ENCODE measurements around the gene LYRM1. TPM values are rescaled to one million over a fixed set of nuclear protein-coding genes. Genes with fewer than 3 reads are reported as not detected.
A peak's percentile ranks its signal among the peaks of the same experiment; 100 is the strongest.

LYRM1 gene
- polyA plus RNA-seq, 1 experiment = 19.3 TPM

DNA sequence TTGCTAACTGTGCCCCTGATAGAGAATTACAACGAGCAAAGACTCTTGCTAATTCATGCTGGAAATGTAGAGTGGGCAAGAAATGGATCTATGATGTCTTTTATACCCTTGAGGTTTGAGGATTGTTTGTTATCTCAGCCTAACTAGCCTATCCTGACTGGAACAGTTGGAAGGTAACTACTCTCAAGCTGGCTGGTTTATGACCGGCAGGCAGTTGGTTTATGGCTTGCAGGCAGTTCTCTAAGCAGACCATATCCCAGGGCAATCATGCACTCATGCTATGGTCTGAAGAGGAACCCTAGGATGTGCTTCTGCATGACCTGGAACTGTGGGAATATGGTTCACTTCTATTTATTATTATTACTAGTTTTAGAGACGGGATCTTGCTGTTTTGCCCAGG is 49.1 kb downstream of the LYRM1 start:
- ChIA-PET POLR2A (no interaction called here), CTCF (interaction anchor here (1.2 kb wide), 1 partner anchor 99 kb away, joined by 3 read pairs; no protein-coding TSS in a partner anchor)
- Histone ChIP-seq H3K4me3 (ENCODE audit: low read depth, low read length) (no peak overlapping the region), H3K27me3 (ENCODE audit: control insufficient read depth, insufficient read depth, low read length) (peaks cover 1% of the 10 kb centered on the region; the same call in 1 of the 2 replicates), H3K36me3 (ENCODE audit: control insufficient read depth, insufficient read depth, low read length) (no peaks in the 10 kb centered on the region)
- DNase-seq (ENCODE audit: low read depth) = no peak
- TF ChIP-seq, protein P1, sequence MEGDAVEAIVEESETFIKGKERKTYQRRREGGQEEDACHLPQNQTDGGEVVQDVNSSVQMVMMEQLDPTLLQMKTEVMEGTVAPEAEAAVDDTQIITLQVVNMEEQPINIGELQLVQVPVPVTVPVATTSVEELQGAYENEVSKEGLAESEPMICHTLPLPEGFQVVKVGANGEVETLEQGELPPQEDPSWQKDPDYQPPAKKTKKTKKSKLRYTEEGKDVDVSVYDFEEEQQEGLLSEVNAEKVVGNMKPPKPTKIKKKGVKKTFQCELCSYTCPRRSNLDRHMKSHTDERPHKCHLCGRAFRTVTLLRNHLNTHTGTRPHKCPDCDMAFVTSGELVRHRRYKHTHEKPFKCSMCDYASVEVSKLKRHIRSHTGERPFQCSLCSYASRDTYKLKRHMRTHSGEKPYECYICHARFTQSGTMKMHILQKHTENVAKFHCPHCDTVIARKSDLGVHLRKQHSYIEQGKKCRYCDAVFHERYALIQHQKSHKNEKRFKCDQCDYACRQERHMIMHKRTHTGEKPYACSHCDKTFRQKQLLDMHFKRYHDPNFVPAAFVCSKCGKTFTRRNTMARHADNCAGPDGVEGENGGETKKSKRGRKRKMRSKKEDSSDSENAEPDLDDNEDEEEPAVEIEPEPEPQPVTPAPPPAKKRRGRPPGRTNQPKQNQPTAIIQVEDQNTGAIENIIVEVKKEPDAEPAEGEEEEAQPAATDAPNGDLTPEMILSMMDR (IDR thresholded peaks at IDR 0.05; ENCODE audit: insufficient read depth, low read depth, low read length) = no peak

DNA sequence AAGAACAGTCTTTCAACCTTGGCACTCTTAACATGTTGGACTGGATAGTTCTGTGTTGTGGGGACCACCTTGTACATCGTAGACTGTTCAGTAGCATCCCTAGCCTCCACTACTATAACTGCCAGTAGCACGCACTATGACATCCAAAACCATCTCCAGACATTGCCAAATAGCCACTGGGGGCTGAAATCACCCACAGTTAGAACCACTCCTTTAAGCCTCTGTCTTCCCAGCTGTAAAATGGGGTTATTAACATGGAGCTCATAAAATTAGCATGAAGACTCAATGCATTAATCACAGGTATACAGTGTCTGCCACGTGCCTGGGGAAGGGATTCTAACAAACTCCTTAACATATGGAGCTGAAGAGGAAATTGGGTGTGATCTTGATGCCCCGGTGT is 49.7 kb downstream of the LYRM1 start:
- CTCF ChIA-PET = no interaction called here
- no peak for DNase-seq (ENCODE audit: low read depth)
- POLR2A ChIA-PET = no interaction called here
- TF ChIP-seq, protein P1 (IDR thresholded peaks at IDR 0.05; ENCODE audit: insufficient read depth, low read depth, low read length) = no peak
- H3K4me3 ChIP-seq (ENCODE audit: low read depth, low read length) = no peak overlapping the region
- H3K27me3 ChIP-seq (ENCODE audit: control insufficient read depth, insufficient read depth, low read length) = peaks cover 1% of the 10 kb centered on the region; the same call in 1 of the 2 replicates
- H3K36me3 ChIP-seq (ENCODE audit: control insufficient read depth, insufficient read depth, low read length) = no peaks in the 10 kb centered on the region

- no peak for DNase-seq (ENCODE audit: low read depth)
- POLR2A ChIA-PET = no interaction called here
- peaks cover 1% of the 10 kb centered on the region; the same call in 1 of the 2 replicates for H3K27me3 ChIP-seq (ENCODE audit: control insufficient read depth, insufficient read depth, low read length)
- H3K4me3 ChIP-seq (ENCODE audit: low read depth, low read length) = no peak overlapping the region
- H3K36me3 ChIP-seq (ENCODE audit: control insufficient read depth, insufficient read depth, low read length) = no peaks in the 10 kb centered on the region
- CTCF ChIA-PET = interaction anchor here (2.4 kb wide), 1 partner anchor 102 kb away, joined by 9 read pairs; no protein-coding TSS in a partner anchor
- TF ChIP-seq, protein P1 (IDR thresholded peaks at IDR 0.05; ENCODE audit: insufficient read depth, low read depth, low read length) = no peak
These were observed 51.8 kb downstream of the LYRM1 start for GRCh38 chr16:20952139-20952920.

GRCh38 chr16:20954574-20954973 is 54.0 kb downstream of the LYRM1 start:
- Histone ChIP-seq H3K36me3 (ENCODE audit: control insufficient read depth, insufficient read depth, low read length) (no peaks in the 10 kb centered on the region), H3K27me3 (ENCODE audit: control insufficient read depth, insufficient read depth, low read length) (peaks cover 1% of the 10 kb centered on the region; the same call in 1 of the 2 replicates), H3K4me3 (ENCODE audit: low read depth, low read length) (no peak overlapping the region)
- ChIA-PET POLR2A (no interaction called here), CTCF (interaction anchor here (1.1 kb wide), 1 partner anchor 13 kb away, joined by 4 read pairs; no protein-coding TSS in a partner anchor)
- TF ChIP-seq, protein P1 (IDR thresholded peaks at IDR 0.05; ENCODE audit: insufficient read depth, low read depth, low read length) = no peak
- no peak for DNase-seq (ENCODE audit: low read depth)

GRCh38 chr16:20956319-20956718 is 55.7 kb downstream of the LYRM1 start:
- no peak overlapping the region for H3K4me3 ChIP-seq (ENCODE audit: low read depth, low read length)

More at GRCh38 chr16:20956319-20956718, 55.7 kb downstream of the LYRM1 start:
- ChIA-PET POLR2A (no interaction called here), CTCF (no interaction called here)
- DNase-seq (ENCODE audit: low read depth) = peak; percentile 0
- Histone ChIP-seq H3K36me3 (ENCODE audit: control insufficient read depth, insufficient read depth, low read length) (no peaks in the 10 kb centered on the region), H3K27me3 (ENCODE audit: control insufficient read depth, insufficient read depth, low read length) (no peaks in the 10 kb centered on the region; the same call in 1 of the 2 replicates)
- TF ChIP-seq, protein P1 (IDR thresholded peaks at IDR 0.05; ENCODE audit: insufficient read depth, low read depth, low read length) = no peak
